ENCODE results near the gene UBL3. TPM values are rescaled to one million over a fixed set of nuclear protein-coding genes. Genes with fewer than 3 reads are reported as not detected.

Gene UBL3
- total and polyA plus RNA-seq, 2 of the 8 experiments (the other 6 are each of a cell fraction or from before 2014, with no cell fraction given) = 5.3 to 16.1 TPM

GRCh38 chr13:29887030-29887557 is 36.7 kb upstream of the UBL3 start (continued):
- TF ChIP-seq CHD7 (IDR thresholded peaks at IDR 0.05; ENCODE audit: insufficient replicate concordance, low read length) (no peak), ZNF274 (IDR thresholded peaks at IDR 0.05; ENCODE audit: borderline replicate concordance, extremely low read depth, low read length) (no peak), EP300 (IDR thresholded peaks at IDR 0.05; ENCODE audit: borderline replicate concordance in 1 of 2, low read depth in 2 of 2, low read length in 2 of 2) (no peak), RXRA (IDR thresholded peaks at IDR 0.05; ENCODE audit: insufficient read depth, low read depth, low read length) (no peak), FOSL1 (IDR thresholded peaks at IDR 0.05; ENCODE audit: insufficient read depth, low read depth, low read length) (no peak), POLR2A (IDR thresholded peaks at IDR 0.05; ENCODE audit: control extremely low read depth in 1 of 2, low read depth in 2 of 2, low read length in 2 of 2) (no peak), PHF8 (conservative IDR thresholded peaks at IDR 0.05; ENCODE audit: low read depth, low read length) (no peak), CBX5 (IDR thresholded peaks at IDR 0.05; ENCODE audit: low read depth, low read length) (no peak), TAF1 (IDR thresholded peaks at IDR 0.05; ENCODE audit: low read depth, low read length) (no peak), SUZ12 (IDR thresholded peaks at IDR 0.05; ENCODE audit: low read length) (no peak)
- TF ChIP-seq, protein P1, sequence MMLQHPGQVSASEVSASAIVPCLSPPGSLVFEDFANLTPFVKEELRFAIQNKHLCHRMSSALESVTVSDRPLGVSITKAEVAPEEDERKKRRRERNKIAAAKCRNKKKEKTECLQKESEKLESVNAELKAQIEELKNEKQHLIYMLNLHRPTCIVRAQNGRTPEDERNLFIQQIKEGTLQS (IDR thresholded peaks at IDR 0.05; ENCODE audit: insufficient read depth, low read depth, low read length) = no peak
